GM19395 (cell line): ENCODE measurements around the gene GMDS.

Experiments
- ATAC-seq: cut with Tn5 transposase; IDR thresholded peaks from one replicate; pipeline ENCODE4 v1.9.1; 2021; ENCODE audit warnings: mild to moderate bottlenecking, moderate library complexity; ENCODE audit not compliant: unreplicated experiment

Gene GMDS

DNA sequence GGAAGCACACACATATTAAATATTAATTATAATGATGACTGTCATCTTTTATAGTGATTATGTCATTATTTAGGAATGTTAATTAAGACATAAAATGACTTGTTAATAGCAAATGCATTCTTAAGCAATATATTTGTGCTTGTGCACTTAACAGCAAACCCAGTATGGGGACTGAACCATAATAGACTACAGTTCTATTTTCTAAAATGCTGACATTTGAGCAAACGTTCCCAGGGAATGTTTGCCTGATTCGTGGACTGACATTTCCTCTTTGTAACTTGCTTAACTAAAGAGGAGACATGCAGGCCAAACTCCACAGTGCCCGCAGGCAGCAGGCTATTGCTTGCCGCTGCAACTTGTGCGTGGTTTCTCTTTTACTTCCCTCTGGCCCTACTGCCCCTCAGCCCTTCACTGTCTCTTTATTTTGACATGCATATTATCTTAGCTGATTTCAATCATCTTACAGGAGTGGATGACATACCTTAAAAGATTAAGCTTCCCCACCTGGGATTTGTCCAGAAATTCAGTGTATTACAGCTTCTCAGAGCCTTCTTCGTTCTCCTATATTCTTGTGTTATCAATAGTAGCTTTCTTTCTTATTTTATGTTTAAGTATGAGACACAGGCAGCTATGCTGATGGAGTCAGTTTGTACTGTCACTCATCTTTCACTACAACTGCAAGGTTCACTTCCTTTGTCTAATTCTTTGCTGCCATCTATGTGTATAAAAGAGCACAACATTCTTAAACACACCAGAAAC, 141.5 kb downstream of the GMDS start:
- no peak for ATAC-seq

GRCh38 chr6:2102966-2103365, 142.4 kb downstream of the GMDS start:
- no peak for ATAC-seq

DNA sequence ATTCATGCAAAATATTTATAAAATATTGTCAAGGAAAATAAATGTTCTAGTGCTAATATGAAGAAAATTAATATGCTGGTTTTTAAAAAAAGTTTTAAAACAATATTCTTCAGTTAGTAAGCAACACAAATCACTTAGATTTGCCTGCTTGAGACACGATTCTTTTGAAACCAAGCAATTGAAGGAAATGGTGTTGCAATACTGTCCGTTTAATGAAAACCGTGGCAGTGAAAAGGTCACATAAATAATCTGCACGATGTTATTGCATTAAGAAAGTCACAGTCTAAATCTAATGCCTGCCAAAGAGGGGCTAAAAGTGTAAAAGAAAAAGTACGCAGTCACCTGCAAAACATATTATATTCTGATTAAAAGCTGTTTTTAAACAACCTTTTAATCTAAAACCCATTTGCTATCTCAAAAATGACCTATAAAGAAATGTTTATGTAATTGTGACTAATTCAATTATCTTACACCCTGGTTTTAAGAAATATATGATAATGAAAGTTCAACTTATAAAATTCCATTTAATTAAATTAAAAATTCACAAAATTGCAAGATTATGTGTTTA, 143.0 kb downstream of the GMDS start:
- no peak for ATAC-seq

- no peak for ATAC-seq
Observed at GRCh38 chr6:2101213-2101612, 144.2 kb downstream of the GMDS start.

DNA sequence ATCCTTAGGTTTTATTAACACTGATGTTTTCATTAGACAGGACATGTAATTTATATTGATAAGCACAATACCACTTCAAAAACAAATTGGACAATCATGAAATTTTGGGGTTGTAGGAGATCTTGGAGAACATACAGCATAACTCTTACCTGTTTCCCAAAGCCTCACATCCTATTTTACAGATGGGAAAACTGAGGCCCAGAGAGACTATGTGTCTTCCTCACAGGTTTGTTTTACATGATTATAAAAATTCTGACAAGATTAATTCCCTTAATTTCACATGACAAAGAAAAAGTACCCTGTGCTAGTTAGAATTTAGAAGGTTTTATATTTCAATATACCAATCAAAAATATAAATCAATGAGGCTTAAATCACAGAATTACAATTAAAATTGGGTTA, 145.5 kb downstream of the GMDS start:
- ATAC-seq: no peak

DNA sequence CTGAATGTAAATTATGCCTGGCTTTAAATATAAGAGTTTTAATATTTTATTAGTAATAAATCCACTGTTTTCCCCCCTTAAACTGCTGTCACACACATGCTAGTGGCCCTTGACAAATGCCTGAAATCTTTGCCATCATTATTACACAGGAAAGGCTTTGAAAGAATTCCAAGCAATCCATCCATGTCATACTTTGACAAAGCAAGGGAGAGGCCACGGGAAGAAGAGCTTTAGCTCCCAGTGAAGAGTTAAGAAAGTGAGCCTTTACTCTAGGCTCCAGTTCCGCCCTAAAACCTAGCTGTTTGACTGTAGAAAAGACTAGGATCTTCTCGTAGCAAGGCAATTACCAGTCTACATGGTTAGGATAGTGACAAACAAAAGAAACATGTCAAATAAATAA, 147.9 kb downstream of the GMDS start:
- no peak for ATAC-seq

- no peak for ATAC-seq
Observed at GRCh38 chr6:2094642-2095041, 150.8 kb downstream of the GMDS start.

DNA sequence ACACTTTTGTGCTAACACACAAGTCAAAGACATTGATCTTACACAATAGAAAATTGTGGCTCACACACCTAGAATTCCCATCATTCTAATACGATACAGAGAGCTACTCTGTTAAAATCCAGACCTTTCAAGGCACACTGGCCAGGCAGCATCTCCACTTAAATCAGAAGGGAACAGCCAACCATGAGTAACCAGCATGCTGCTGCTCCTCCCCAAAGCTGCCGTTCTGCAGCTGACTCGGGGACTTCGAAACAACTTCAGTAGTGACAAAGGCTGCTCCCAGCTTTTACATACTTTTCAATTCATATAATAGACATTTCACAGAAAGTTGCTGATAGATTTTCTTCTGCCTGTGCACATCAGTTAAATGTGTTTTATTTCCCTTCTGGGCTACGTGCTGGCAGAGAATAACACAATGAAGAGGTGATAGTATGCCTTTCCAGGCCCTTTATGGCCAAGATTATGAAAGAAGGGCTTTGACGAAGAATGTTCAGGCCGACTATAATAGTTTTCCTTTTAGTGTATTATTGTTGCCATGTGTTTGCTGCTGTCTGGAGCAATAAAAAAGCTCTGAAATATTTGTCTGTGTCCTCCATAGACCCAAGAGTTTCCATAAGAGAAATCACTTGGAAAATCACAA, 159.0 kb downstream of the GMDS start:
- no peak for ATAC-seq

DNA sequence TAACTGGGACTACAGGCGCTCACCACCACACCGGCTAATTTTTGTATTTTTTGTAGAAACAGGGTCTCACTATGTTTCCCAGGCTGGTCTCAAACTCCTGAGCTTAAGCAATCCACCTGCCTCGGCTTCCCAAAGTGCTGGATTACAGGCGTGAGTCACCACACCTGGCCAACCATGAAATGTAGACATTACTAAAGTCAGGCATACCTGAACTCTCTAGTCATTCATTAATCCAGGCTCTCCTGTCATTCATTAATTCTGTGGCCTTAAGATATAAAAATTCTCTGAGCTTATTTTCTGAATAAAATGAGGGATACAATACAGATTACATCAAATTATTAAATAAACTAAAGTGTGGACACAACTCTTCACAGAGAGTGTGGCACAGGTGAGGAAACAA, 159.7 kb downstream of the GMDS start:
- no peak for ATAC-seq

DNA sequence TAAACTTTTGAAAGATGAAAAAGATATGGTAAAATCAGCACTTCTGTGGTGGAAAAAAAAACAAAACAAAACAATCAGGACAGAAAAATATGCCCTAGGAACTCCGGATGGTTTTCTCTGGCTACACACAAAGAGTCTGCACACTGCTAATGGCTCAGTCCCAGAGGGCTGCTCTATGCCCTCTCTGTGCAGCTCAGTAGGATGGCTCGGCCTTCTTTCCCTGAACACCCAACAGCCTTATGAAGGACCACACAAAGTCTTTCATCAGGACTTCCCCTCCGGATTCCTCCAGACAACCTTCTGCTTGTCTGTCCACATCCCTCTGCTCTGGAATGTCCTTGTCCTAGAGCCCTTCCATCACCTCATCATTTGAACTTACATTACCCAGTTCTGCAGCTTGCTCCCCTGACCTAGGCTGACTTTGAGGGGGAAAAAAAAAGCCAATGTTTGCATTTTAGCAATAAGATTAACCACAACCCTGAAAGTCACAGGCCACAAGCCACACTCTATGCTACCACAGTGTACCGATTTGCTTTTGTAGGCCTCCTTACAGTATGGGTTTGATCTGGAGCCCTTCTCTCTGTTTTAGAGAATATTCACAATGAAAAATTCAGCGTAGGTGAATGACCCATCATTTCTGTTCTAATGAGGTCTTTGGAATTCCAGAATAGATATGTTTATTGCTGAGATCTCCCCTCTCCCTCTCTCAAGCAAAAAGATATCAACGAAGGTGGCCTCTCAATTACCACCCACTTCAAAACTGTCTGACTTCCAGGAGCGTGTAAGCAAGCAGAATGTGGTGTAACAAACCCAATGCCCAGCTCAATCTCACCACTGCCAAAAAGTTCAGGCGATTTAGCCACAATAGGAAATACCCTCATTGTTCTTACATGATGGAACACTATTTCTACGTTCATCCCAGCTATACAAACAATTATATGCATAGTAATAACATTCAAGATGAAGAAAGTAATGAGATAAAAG, 164.0 kb downstream of the GMDS start:
- peak; percentile 89 for ATAC-seq

DNA sequence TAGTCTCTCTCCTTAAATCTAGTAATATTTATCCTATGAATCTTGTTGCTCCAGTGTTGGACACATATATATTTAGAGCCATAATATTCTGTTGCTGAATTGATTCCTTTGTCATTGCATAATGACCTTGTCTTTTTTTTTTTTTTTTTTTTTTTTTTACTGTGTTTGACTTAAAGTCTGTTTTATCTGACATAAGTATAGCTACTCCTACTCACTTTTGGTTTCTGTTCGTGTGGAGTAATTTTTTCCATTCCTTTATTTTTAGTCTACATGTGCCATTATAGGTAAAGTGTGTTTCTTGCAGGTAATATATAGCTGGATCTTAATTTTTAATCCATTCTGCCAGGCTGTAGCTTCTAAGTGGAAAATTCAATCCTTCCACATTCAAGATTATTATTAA, 166.5 kb downstream of the GMDS start:
- no peak for ATAC-seq

DNA sequence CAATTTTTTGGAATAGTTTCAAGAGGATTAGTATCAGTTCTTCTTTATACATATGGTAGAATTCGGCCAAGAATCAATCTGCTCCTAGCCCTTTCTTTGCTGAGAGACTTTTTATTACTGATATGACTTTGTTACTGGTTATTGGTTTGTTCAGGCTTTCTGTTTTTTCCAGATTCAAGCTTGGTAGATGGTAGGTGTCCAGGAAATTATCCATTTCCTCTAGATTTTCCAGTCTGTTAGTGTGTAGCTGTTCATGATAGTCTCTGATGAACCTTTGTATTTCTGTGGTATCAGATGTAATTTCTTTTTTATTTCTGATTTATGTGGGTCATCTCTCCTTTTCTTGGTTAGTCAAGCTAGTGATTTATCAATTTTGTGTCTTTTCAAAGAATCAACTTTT, 167.6 kb downstream of the GMDS start:
- no peak for ATAC-seq

DNA sequence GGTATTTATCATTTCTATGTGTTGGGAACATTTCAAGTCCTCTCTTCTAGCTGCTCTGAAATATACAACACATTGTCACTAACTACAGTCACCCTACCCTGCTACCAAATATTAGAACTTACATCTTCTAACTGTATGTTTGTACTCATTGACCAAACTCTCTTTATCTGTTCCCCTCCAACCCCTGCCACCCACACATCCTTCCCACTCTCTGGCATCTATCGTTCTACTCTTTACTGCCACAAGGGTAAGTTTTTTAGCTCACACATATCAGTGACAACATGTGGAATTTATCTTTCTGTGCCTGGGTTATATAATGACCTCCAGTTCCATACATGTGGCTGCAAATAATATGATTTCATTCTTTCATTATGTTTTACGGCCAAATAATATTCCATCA, 171.9 kb downstream of the GMDS start:
- ATAC-seq: no peak

DNA sequence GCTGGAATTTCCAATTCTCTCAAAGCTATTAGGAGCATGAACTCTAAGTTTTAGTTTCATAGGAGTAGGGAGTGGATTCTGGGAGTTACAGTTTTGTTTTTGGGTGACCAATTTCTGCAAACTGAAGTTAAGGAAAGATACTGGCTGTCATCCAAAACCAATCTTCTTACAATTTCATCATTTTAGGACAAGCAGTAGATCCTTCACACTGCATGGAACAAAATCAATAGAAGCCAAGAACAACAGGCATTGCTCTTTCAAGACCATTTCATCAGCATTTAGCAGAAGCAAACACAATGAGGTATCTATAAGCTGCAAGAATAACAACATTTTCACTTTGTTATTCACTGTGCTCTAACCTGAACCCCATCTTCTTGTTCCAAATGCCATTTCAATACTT, 173.0 kb downstream of the GMDS start:
- ATAC-seq: no peak

GRCh38 chr6:2063547-2063946, 181.9 kb downstream of the GMDS start:
- no peak for ATAC-seq

DNA sequence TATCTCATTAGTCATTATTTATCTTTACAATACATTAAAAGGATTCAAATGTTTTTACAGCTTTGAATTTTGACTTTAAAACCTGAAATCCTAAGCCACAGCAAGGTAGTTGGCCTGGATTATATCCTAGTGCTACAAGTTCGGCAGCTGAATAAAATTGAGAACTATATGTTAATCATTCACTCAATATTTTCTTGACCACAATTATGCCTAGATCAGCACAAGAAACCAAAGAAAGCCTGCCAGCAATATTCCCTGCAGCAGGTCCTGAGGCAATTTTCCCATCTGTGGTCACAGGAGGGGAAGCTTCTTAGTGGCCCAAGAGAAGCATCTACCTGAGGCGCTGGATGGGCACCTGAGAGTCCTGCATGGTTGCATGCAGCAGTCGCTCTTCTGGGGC, 183.5 kb downstream of the GMDS start:
- no peak for ATAC-seq

GRCh38 chr6:2055911-2056310, 189.5 kb downstream of the GMDS start:
- no peak for ATAC-seq

DNA sequence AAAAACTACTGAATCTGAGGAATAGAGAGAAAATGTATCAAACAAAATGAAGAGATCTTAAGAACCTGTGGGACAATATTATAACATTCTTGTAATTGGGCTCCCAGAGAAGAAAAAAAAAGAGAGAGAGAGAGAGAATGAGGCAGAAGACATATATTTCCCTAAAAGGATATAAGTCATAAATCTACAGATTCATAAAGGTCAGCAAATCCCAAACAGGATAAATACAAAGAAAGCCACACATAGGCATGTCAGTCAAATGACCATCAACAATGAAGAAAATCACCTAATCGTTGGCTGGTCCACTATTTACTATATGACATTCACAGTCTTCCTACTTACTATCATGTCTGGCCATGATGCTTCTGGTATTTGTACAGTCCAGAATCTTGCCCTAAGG, 190.3 kb downstream of the GMDS start:
- ATAC-seq: no peak

- ATAC-seq: no peak
Observed at GRCh38 chr6:2054516-2055067, 190.8 kb downstream of the GMDS start.

GRCh38 chr6:2053691-2054090, 191.7 kb downstream of the GMDS start:
- no peak for ATAC-seq

DNA sequence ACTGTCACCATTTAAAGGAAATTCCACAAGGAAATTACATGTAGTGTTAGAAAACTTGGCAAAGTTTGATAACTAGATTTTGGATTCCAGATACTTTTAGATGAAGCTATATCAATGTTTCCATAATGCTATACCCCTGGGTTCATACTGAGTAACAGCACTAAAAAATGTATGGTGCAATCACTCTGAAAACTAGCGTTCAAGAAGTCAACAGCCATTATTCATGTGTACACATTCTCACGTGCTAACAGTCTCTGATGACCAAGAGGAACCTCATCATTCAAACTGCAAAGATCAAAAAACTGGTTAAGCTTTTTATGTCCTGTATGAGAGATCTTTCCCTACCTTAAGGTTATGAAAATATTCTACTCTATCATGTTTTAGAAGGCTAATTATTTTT, 197.6 kb downstream of the GMDS start:
- ATAC-seq: no peak
